NCI-H1048 (cell line): ENCODE results near the gene ATP8A1.
"Not testable (repeated sequence)": the region's sequence is repeated elsewhere in the genome, so short reads cannot be mapped to it uniquely, and the experiment has no call there.

Experiments
- DNase-seq: peaks from one replicate; lab custom pipeline; 2025; lab: John Stamatoyannopoulos, UW

The ATP8A1 gene

GRCh38 chr4:42410446-42410845 lies 246.5 kb downstream of the ATP8A1 start:
- DNase-seq: no peak

DNA sequence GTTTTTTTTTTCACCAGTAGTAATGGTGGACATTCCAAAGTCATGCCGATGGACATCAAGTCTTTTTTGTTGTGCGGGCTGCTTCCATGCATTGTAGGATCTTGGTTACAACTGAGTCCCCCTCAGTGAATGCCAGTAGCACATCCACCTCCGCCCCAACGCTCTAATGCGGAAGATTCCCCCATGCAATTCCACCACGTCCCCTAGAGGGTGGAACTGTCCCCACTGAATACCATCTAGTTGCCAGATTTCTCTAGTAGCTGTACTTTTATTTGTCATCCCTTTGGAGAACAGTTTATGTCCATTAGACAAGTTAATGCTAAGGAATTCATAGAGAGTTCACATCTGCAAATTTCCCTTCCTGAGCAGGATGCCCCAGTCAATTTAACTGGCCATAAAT lies 252.9 kb downstream of the ATP8A1 start:
- no peak for DNase-seq

DNA sequence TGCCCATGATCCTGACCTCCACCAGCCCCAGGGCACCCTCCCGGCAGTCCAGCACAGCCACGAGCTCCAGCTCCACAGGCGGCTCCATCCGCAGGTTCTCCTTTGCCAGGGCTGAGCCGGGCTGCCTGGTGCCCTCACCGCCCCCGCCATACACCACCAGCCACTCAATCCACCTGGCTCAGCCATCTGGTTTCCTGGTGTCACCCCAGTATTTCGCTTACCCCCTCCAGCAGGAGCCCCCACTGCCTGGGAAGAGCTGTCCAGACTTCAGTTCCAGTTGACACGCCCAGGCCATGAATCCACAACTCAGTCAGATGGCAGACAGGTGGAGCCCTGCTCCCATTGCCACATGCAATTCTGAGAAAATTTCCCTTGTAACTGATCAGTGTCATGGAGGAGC lies 255.7 kb downstream of the ATP8A1 start:
- DNase-seq: no peak

- DNase-seq: no peak
These were observed 257.5 kb downstream of the ATP8A1 start for GRCh38 chr4:42399393-42399792.

DNA sequence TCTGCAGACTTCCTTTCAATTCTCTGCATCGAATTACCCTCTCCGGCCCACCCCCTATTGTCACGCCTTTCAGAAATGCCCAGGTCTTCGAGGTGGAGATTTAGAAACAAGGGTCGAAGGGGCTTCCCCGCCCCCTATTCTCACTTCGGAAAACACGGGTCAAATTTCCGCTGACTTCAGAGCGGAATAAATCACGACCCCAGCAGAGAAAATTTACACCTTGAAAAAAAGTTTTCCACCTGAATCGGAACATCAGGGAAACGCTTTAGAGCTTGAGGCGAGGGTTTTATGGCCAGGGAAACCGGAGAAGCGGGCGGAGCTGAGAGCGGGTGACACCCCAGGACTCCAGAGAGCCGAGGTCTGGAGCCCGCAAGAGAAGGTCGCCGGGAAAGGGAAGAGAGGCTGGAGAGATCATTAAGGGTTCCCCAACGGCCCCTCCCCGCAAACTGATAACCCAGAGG lies 258.0 kb downstream of the ATP8A1 start:
- DNase-seq: no peak

DNA sequence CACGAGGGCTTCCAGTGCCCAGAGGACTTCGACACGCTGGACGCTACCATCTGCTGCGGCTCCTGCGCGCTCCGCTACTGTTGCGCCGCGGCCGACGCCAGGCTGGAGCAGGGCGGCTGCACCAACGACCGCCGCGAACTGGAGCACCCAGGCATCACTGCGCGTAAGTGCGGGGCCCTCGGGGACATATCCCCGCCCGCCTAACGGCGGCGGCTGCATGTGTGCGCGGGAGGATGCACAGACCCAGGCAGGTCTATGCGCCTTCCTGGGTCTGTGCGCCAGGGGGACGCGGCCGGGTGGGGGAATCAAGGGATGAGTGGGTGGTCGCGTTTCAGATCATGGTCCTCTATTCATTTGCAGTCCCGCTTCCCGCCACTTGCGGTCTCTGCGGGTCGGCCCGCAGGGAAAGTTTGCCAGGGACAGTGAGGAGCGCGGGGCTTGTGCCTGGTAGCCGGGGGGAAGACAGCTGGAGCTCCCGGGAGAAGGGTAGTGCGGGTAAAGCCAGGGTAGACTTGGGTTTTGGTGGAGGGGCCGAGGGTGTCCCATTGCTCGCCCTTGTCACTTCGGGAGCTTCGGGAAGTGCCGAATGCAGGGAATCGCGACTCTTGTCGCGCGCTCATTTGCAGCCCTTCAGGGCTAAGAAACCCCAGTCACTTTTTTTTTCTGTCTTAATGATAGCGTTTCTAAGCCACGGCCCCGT lies 258.6 kb downstream of the ATP8A1 start:
- DNase-seq: no peak

GRCh38 chr4:42397635-42398170 lies 259.2 kb downstream of the ATP8A1 start:
- DNase-seq: no peak

DNA sequence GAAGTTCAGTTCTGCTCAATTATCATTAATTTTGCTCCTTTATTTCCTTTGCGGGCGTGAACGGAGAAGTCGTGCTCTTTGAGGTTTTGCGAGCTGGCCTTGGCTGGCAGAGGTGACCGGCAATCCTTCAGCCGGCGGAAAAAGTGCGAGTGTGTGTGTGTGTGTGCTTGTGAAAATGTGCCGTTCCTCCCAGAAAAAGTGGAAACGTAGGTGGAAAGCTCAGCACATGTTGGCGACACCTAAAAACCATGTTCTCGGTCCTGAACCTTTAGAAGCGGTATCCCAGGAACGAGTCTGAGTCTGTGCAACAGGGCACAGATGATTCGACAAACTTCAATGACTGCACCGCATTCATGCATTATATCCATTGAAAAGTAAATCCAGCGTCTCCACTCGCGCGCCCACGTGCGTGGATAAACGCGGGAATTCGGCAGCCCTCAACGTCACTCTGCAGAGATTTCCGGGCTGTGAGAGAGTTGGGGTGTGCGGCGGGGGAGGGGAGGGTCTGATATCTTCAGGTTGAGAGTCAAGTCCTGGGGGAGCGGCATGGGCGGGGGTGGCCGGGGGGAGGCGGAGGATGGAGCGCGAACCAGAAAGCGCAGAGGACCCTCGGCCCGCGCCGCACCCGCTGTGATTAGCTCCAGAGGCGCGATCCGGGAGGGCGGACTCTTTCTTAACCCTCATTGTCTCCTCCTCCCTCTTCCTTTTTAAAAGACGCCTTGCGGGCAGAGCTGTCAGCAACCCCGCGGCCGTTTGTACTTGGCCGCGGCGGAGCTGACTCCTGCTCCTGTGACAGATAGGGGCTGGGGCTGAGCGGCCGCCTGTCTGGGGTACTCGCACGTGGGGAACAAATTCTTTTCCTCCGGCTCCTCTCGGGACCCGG lies 259.9 kb downstream of the ATP8A1 start, which contains the start of gene SHISA3:
SHISA3 (plus strand) TSS at position 737 of the 883 bp plus-strand sequence. CDS start 569 bp downstream, outside the sequence.
- no peak for DNase-seq

GRCh38 chr4:42396361-42396751 lies 260.5 kb downstream of the ATP8A1 start:
- DNase-seq: no peak

- DNase-seq: no peak
These were observed 261.3 kb downstream of the ATP8A1 start for GRCh38 chr4:42395595-42395994.

- no peak for DNase-seq
These were observed 264.5 kb downstream of the ATP8A1 start for GRCh38 chr4:42392436-42392835.

DNA sequence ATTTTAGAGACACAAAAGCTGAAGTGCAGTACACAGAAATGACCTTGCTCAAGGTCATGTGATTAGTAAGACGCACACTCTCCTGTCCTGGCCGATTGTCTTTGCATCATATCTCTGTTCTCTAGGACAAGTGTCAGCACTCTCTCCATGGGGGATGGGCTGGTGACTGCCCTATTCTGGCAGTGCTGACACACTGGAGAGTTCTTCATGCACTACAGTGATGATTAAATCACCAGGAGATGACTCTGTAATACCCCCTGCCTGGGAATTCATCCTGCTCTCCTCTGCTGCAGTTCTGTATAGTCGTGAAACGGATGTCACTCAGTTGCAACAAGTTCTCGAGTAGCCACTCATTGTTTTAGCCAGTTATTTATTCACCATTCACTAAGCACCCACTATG lies 264.9 kb downstream of the ATP8A1 start:
- DNase-seq: no peak

- DNase-seq: no peak
These were observed 265.6 kb downstream of the ATP8A1 start for GRCh38 chr4:42391355-42391664.

GRCh38 chr4:42390622-42391354 lies 266.1 kb downstream of the ATP8A1 start:
- DNase-seq: no peak

DNA sequence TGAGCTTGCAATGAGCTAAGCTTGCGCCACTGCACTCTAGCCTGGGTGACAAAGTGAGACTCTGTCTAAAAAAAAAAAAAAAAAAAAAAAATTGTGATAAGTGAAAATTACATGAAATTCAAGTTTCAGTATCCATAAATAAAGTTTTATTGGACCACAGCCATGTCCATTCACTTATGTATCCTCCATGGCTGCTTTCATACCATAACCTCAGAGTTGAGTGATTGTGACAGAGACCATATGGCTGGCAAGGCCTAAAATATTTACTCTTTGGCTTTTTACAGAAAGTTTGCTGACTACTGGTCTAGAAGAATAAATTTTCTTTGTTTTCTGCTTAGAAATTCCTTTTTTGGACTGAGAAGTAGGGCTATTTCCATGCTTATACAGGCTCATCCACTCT lies 271.4 kb downstream of the ATP8A1 start:
- DNase-seq: no peak

DNA sequence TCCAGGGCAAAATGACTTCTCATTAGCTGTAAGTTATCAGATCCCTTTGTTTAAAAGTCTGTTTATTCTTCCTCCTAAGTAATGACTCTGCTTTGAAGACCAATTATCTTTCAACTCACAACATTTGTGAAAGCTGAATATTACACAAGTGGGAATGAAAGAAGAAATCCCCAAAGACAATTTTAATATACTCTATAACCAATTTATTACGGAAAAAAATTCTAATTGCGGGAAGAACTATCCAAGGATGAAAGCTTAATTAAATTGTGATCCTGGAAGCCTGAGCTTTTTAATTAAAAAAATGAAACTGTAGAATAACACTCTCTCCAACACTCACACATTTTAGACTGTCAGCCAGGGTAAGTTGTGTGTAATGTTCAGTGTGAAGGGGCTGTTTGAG lies 275.2 kb downstream of the ATP8A1 start:
- no peak for DNase-seq

- DNase-seq: no peak
These were observed 279.4 kb downstream of the ATP8A1 start for GRCh38 chr4:42377497-42377896.

- not testable (repeated sequence) for DNase-seq
These were observed 284.6 kb downstream of the ATP8A1 start for GRCh38 chr4:42372303-42372702.

GRCh38 chr4:42371305-42372252 lies 285.3 kb downstream of the ATP8A1 start:
- peak; percentile 25 for DNase-seq

- DNase-seq: no peak
These were observed 287.4 kb downstream of the ATP8A1 start for GRCh38 chr4:42369489-42369888.

GRCh38 chr4:42366959-42367358 lies 289.9 kb downstream of the ATP8A1 start:
- DNase-seq: no peak
